ENCODE data around the gene SMCO3.

DNA sequence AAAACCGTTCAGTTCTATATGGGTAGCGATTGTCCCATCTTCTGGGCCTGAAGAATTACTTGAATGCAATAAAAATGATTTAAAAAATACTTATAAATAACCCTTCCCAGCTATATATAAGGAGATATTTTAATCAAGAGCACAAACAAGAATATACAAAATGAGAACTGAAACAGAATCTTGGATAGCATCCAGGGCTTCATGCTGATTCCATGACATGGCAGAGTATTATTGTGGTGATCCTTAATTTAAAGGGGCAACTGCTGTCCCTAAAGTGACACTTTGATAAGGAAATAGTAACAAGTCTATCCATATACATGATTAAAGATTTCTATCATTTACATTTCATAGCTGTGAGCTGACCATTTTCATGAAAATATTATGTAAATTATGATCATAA is 29.5 kb downstream of the SMCO3 start:
- no peak for TF ChIP-seq TEAD4 (IDR thresholded peaks at IDR 0.05; ENCODE audit: low read depth, low read length)
- TF ChIP-seq, protein P1, sequence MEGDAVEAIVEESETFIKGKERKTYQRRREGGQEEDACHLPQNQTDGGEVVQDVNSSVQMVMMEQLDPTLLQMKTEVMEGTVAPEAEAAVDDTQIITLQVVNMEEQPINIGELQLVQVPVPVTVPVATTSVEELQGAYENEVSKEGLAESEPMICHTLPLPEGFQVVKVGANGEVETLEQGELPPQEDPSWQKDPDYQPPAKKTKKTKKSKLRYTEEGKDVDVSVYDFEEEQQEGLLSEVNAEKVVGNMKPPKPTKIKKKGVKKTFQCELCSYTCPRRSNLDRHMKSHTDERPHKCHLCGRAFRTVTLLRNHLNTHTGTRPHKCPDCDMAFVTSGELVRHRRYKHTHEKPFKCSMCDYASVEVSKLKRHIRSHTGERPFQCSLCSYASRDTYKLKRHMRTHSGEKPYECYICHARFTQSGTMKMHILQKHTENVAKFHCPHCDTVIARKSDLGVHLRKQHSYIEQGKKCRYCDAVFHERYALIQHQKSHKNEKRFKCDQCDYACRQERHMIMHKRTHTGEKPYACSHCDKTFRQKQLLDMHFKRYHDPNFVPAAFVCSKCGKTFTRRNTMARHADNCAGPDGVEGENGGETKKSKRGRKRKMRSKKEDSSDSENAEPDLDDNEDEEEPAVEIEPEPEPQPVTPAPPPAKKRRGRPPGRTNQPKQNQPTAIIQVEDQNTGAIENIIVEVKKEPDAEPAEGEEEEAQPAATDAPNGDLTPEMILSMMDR (IDR thresholded peaks at IDR 0.05; ENCODE audit: control extremely low read depth in 1 of 3, insufficient read depth in 1 of 3, low read depth in 1 of 3, low read length in 3 of 3): no peak
- no peak for TF ChIP-seq TBP (IDR thresholded peaks at IDR 0.05; ENCODE audit: low read depth, low read length)
- no peak for TF ChIP-seq EZH2 (IDR thresholded peaks at IDR 0.05; ENCODE audit: low read depth, low read length, severe bottlenecking)
- no peak for TF ChIP-seq EP300 (IDR thresholded peaks at IDR 0.05; ENCODE audit: borderline replicate concordance in 1 of 2, low read depth in 2 of 2, low read length in 2 of 2)
- no peak for TF ChIP-seq TAF1 (IDR thresholded peaks at IDR 0.05; ENCODE audit: low read depth, low read length)
- TF ChIP-seq SP4 (IDR thresholded peaks at IDR 0.05; ENCODE audit: low read length): no peak
- TF ChIP-seq POU5F1 (IDR thresholded peaks at IDR 0.05; ENCODE audit: low read depth, low read length): no peak

Measured in H1 (cell line).